Measurements from ENCODE around the gene MAB21L3.

Gene MAB21L3

GRCh38 chr1:116118471-116118870, 7.3 kb downstream of the MAB21L3 start:
- TF ChIP-seq, protein P1, sequence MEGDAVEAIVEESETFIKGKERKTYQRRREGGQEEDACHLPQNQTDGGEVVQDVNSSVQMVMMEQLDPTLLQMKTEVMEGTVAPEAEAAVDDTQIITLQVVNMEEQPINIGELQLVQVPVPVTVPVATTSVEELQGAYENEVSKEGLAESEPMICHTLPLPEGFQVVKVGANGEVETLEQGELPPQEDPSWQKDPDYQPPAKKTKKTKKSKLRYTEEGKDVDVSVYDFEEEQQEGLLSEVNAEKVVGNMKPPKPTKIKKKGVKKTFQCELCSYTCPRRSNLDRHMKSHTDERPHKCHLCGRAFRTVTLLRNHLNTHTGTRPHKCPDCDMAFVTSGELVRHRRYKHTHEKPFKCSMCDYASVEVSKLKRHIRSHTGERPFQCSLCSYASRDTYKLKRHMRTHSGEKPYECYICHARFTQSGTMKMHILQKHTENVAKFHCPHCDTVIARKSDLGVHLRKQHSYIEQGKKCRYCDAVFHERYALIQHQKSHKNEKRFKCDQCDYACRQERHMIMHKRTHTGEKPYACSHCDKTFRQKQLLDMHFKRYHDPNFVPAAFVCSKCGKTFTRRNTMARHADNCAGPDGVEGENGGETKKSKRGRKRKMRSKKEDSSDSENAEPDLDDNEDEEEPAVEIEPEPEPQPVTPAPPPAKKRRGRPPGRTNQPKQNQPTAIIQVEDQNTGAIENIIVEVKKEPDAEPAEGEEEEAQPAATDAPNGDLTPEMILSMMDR (conservative IDR thresholded peaks at IDR 0.05; ENCODE audit: low read depth, low read length), result no peak
- DNase-seq (ENCODE audit: low read depth), result no peak
- no peak overlapping the region for H3K4me3 ChIP-seq (ENCODE audit: low read length)

GRCh38 chr1:116119876-116120275, 8.7 kb downstream of the MAB21L3 start:
- DNase-seq (ENCODE audit: low read depth), result no peak
- no peak overlapping the region for H3K4me3 ChIP-seq (ENCODE audit: low read length)
- TF ChIP-seq, protein P1 (conservative IDR thresholded peaks at IDR 0.05; ENCODE audit: low read depth, low read length), result no peak

DNA sequence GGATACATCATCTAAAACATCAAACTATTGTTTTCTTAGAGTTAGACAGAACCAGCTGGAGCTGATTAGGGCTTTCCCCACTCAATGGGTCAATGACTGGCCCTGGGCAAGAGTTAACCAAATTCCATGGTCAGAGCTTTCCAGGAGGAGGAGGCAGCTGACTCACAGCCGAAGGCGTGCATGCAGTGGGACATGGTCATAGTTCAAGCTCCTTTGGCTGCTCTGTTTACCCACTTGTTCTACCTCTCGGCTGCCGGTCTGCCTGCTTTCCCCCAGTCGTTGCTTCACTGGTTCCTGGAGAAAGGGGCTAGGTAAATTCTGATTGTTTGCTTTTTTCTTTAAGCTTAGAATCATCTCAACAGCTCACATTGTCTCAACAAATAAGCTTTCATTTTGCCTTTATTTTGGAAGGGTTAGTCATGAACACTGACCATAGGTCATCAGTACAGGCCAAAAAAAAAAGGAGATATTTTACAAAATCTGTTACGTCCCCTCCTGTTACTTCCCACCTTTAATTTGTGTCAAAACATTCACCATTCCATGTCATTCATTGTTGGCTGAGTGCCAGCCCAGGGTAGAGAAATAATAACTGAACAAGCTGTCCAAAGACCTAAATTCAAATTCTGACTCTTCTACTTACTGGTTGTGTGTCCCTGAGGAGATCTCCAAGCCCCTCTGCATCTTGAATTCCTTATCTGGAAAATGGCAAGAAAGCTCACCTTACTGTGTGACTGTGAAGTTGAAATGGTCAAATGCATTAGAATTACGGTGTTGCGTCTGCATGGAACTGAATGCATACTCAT, 12.0 kb downstream of the MAB21L3 start:
- TF ChIP-seq, protein P1 (conservative IDR thresholded peaks at IDR 0.05; ENCODE audit: low read depth, low read length), result no peak
- H3K4me3 ChIP-seq (ENCODE audit: low read length), result no peak overlapping the region
- no peak for DNase-seq (ENCODE audit: low read depth)

- no peak for DNase-seq (ENCODE audit: low read depth)
- TF ChIP-seq, protein P1 (conservative IDR thresholded peaks at IDR 0.05; ENCODE audit: low read depth, low read length), result no peak
- H3K4me3 ChIP-seq (ENCODE audit: low read length), result no peak overlapping the region
Observed at GRCh38 chr1:116123837-116124533, 12.8 kb downstream of the MAB21L3 start.

- TF ChIP-seq, protein P1 (conservative IDR thresholded peaks at IDR 0.05; ENCODE audit: low read depth, low read length), result no peak
- DNase-seq (ENCODE audit: low read depth), result no peak
- H3K4me3 ChIP-seq (ENCODE audit: low read length), result no peak overlapping the region
Observed at GRCh38 chr1:116125758-116126157, 14.6 kb downstream of the MAB21L3 start.

DNA sequence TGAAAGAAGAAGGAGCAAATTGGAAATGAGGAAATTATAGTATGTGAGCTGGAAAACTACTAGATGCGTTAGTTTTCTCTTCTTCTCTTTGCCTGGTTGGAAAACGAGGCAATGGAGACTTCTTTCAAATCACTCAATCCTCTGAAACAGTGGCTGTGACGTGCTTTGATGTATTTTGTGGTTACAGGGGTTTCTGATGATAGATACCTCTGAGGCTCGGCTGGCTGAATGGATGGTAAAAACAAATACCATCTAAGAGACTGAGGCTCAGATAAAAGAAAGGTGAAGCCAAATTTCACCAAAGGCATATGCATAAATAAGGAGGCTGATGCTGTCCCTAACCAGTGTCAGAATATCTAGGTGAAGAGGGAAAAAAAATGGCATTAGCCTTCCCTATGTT, 15.1 kb downstream of the MAB21L3 start:
- TF ChIP-seq, protein P1 (conservative IDR thresholded peaks at IDR 0.05; ENCODE audit: low read depth, low read length), result no peak
- H3K4me3 ChIP-seq (ENCODE audit: low read length), result no peak overlapping the region
- DNase-seq (ENCODE audit: low read depth), result no peak
